Uterus (tissue), 2 donors: ENCODE measurements around the gene ZNF892.

Experiments
- CTCF ChIP-seq, 4 experiments: fragments of 200-600 bp in 2 of 4; fragments of 450-650 bp in 2 of 4; sonication (generic) in 2 of 4; IDR thresholded peaks; one replicate each; pipeline ENCODE4 v1.5.1; 2016 to 2019; ENCODE audit warnings: antibody characterized with exemption in 4 of 4, mild to moderate bottlenecking in 2 of 4, moderate library complexity in 1 of 4
- POLR2A ChIP-seq, 2 donors: fragments of 450-650 bp; IDR thresholded peaks; one replicate each; pipeline ENCODE4 v1.6.1; 2016; ENCODE audit warnings: antibody characterized with exemption in 2 of 2, mild to moderate bottlenecking in 1 of 2, moderate library complexity in 1 of 2

DNA sequence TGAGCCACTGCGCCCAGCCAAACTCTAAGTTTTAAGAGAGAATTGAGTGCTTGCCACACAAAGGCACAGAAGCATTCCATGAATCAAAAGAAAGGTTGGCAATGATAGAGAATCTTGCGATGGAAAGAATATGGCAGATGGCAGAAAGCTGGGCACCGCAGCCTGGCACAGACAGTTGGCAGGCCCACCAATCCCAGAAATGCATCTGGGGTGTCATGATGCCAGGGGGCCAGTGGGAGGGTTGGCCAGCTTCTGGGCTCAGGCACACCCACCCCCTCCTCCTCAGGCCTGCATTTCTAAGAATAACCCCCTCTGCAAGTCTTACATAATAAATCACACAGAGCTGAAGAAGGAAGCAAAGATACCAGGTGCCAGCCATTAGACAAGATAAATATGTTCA, 22.1 kb upstream of the ZNF892 start:
- TF ChIP-seq CTCF (IDR thresholded peaks at IDR 0.05) (no peak), POLR2A (IDR thresholded peaks at IDR 0.05) (no peak)
